ENCODE results near the gene GPR160. TPM values are rescaled to one million over a fixed set of nuclear protein-coding genes. Genes with fewer than 3 reads are reported as not detected.

Gene GPR160
- total and polyA plus RNA-seq, 9 donors: 0.35 to 6.1 (median 0.97) TPM

DNA sequence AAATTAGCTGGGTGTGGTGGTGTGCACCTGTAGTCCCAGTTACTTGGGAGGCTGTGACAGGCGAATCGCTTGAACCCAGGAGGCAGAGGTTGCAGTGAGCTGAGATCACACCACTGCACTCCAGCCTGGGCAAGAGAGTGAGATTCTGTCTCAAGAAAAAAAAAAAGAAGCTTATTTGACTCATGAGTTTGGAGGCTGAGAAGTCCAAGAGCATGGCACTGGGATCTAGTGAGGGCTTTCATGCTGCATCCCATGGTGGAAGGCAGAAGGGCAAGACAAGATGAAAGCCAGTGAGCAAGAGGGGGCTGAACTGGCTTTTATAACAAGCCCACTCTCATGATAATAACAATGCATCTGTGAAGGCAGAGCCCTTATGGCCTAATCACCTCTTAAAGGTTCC, 37.7 kb upstream of the GPR160 start:
- intact Hi-C loops (cut with DNase I): no loop called here
- no peaks in the 10 kb centered on the region for H3K9me3 ChIP-seq
- no peaks in the 10 kb centered on the region for H3K4me1 ChIP-seq (ENCODE audit: insufficient read depth)
- H3K4me3 ChIP-seq: no peak overlapping the region
- no peak for DNase-seq
- no peaks in the 10 kb centered on the region for H3K27me3 ChIP-seq
- 92 to 100% (median 98%) methylated on average over 2 of the region's 2 CpGs for WGBS, 3 donors
- no peaks in the 10 kb centered on the region for H3K36me3 ChIP-seq
- TF ChIP-seq EP300 (IDR thresholded peaks at IDR 0.05): no peak
- TF ChIP-seq, protein P1, sequence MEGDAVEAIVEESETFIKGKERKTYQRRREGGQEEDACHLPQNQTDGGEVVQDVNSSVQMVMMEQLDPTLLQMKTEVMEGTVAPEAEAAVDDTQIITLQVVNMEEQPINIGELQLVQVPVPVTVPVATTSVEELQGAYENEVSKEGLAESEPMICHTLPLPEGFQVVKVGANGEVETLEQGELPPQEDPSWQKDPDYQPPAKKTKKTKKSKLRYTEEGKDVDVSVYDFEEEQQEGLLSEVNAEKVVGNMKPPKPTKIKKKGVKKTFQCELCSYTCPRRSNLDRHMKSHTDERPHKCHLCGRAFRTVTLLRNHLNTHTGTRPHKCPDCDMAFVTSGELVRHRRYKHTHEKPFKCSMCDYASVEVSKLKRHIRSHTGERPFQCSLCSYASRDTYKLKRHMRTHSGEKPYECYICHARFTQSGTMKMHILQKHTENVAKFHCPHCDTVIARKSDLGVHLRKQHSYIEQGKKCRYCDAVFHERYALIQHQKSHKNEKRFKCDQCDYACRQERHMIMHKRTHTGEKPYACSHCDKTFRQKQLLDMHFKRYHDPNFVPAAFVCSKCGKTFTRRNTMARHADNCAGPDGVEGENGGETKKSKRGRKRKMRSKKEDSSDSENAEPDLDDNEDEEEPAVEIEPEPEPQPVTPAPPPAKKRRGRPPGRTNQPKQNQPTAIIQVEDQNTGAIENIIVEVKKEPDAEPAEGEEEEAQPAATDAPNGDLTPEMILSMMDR (IDR thresholded peaks at IDR 0.05): no peak
- TF ChIP-seq POLR2A (IDR thresholded peaks at IDR 0.05): no peak
- H3K27ac ChIP-seq: no peak overlapping the region

DNA sequence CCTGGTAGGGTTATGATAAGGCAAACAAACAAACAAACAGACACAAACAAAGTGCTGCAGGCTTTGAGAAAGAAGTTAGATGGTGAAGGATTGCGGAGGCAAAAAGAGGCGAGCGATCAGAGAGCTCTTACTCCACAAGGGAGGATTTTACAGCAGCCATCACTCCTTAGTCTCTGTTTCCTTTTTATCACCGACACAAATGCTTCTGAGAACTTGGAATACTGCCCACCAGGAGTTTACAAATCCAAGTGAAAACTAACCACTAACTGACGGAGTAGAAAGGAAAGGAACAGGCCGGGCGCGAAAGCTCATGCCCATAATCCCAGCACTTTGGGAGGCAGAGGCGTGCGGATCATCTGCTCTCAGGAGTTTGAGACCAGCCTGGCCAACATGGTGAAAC, 35.6 kb upstream of the GPR160 start:
- WGBS, 3 donors: 69 to 81% (median 76%) methylated on average over 10 of the region's 10 CpGs
- TF ChIP-seq EP300 (IDR thresholded peaks at IDR 0.05) (no peak), POLR2A (IDR thresholded peaks at IDR 0.05) (no peak)
- TF ChIP-seq, protein P1 (IDR thresholded peaks at IDR 0.05): no peak

DNA sequence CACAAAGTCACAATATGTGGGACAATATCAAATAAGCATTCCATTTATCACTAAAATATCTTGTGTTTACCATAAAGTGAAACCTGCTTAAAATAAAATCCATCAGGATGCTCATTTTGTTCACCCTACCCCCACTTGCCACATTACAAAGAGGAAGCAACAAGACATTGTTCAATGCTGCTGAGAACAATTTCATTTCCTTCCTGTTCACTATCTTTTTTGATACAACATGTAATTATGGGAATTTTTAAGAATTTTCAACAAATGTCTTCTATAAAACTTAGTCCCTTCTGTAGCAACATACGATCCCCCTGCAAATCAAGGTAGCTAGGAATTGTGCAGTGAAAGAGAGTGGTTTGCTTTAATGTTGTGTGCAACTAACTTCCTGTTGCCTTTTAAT, 34.9 kb upstream of the GPR160 start:
- Histone ChIP-seq H3K27ac (no peak overlapping the region), H3K4me3 (no peak overlapping the region)
- TF ChIP-seq, protein P1 (IDR thresholded peaks at IDR 0.05): no peak
- TF ChIP-seq EP300 (IDR thresholded peaks at IDR 0.05): no peak
- no peak for TF ChIP-seq POLR2A (IDR thresholded peaks at IDR 0.05)

More for the DNA sequence above, 35.6 kb upstream of the GPR160 start:
- no peak for DNase-seq
- Histone ChIP-seq H3K27me3 (no peaks in the 10 kb centered on the region), H3K4me1 (ENCODE audit: insufficient read depth) (no peaks in the 10 kb centered on the region), H3K27ac (no peak overlapping the region), H3K36me3 (no peaks in the 10 kb centered on the region), H3K4me3 (no peak overlapping the region), H3K9me3 (no peaks in the 10 kb centered on the region)
- intact Hi-C loops (cut with DNase I): no loop called here

DNA sequence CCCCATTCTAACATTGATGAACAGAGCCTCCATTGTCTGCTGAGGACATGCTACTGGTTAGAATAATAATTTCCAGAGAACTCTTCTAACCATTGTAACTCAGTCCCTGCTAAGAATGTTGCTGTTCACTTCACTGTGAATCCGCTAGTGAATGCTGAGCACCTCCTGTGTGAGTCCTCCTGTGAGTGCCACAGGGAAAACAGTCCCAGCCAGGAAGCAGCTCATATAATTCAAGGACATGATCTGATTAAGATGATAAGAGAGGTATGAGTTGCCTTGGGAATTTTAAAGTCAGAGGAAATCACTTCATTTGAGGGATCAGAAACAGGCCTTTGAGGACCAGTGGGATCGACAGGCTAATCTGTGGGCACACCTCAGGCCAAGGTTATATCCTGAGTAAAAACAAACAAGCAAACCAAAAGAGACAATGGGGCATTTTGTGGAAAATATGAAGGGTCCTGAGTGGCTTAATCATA, 33.9 kb upstream of the GPR160 start:
- no peaks in the 10 kb centered on the region for H3K9me3 ChIP-seq
- no peaks in the 10 kb centered on the region for H3K36me3 ChIP-seq
- H3K27ac ChIP-seq: no peak overlapping the region
- 67 to 75% (median 73%) methylated on average over 2 of the region's 2 CpGs for WGBS, 3 donors
- no peak for DNase-seq
- H3K4me3 ChIP-seq: no peak overlapping the region
- intact Hi-C loops (cut with DNase I): no loop called here
- no peak for TF ChIP-seq EP300 (IDR thresholded peaks at IDR 0.05)
- no peak for TF ChIP-seq POLR2A (IDR thresholded peaks at IDR 0.05)
- TF ChIP-seq, protein P1 (IDR thresholded peaks at IDR 0.05): no peak
- H3K27me3 ChIP-seq: no peaks in the 10 kb centered on the region
- no peaks in the 10 kb centered on the region for H3K4me1 ChIP-seq (ENCODE audit: insufficient read depth)

More for the DNA sequence above, 34.9 kb upstream of the GPR160 start:
- Histone ChIP-seq H3K27me3 (no peaks in the 10 kb centered on the region), H3K4me1 (ENCODE audit: insufficient read depth) (no peaks in the 10 kb centered on the region), H3K36me3 (no peaks in the 10 kb centered on the region), H3K9me3 (no peaks in the 10 kb centered on the region)
- DNase-seq: no peak
- intact Hi-C loops (cut with DNase I): no loop called here
- WGBS, 3 donors: 45 to 65% (median 57%) methylated on average over 1 of the region's 1 CpG
